GM15510 (cell line): Measurements from ENCODE around the gene AIPL1.

ENCODE experiments used
- POLR2A ChIP-seq: IDR thresholded peaks from 3 replicates; pipeline ENCODE4 v1.6.1; 2011; ENCODE audit warnings: borderline replicate concordance; ENCODE audit not compliant: insufficient read length; ENCODE audit errors: extremely low read depth

AIPL1 gene

GRCh38 chr17:6470146-6470718 is 35.3 kb upstream of the AIPL1 start:
- no peak for TF ChIP-seq POLR2A

- no peak for TF ChIP-seq POLR2A
These were observed 33.3 kb upstream of the AIPL1 start for GRCh38 chr17:6468051-6468790.

- no peak for TF ChIP-seq POLR2A
These were observed 32.6 kb upstream of the AIPL1 start for GRCh38 chr17:6467567-6467966.

GRCh38 chr17:6465206-6466003 is 30.5 kb upstream of the AIPL1 start:
- TF ChIP-seq POLR2A = no peak

- TF ChIP-seq POLR2A = no peak
These were observed 29.6 kb upstream of the AIPL1 start for GRCh38 chr17:6464446-6465041.

- TF ChIP-seq POLR2A = no peak
These were observed 28.9 kb upstream of the AIPL1 start for GRCh38 chr17:6463616-6464445.

- no peak for TF ChIP-seq POLR2A
These were observed 27.8 kb upstream of the AIPL1 start for GRCh38 chr17:6462692-6463091.

GRCh38 chr17:6461792-6462524 is 27.0 kb upstream of the AIPL1 start:
- TF ChIP-seq POLR2A = no peak

GRCh38 chr17:6461246-6461645 is 26.3 kb upstream of the AIPL1 start:
- no peak for TF ChIP-seq POLR2A

GRCh38 chr17:6460531-6461161 is 25.7 kb upstream of the AIPL1 start:
- no peak for TF ChIP-seq POLR2A

- no peak for TF ChIP-seq POLR2A
These were observed 23.6 kb upstream of the AIPL1 start for GRCh38 chr17:6458460-6458950.

- no peak for TF ChIP-seq POLR2A
These were observed 23.0 kb upstream of the AIPL1 start for GRCh38 chr17:6457688-6458459.

GRCh38 chr17:6456914-6457687 is 22.2 kb upstream of the AIPL1 start:
- TF ChIP-seq POLR2A = no peak
